ENCODE results near the gene CKAP2L.

- TF ChIP-seq EZH2phosphoT487 (IDR thresholded peaks at IDR 0.05; ENCODE audit: insufficient read depth, low read depth) = no peak
- no peak for TF ChIP-seq EZH2 (IDR thresholded peaks at IDR 0.05; ENCODE audit: insufficient read depth, poor library complexity, severe bottlenecking)
These were observed 36.6 kb upstream of the CKAP2L start for GRCh38 chr2:112800881-112801583.

All from GM23248 (cell line).